ENCODE measurements around the gene MGLL.

- TF ChIP-seq CTCF (IDR thresholded peaks at IDR 0.05; ENCODE audit: low read depth, low read length, missing input control) = no peak
- no peak for TF ChIP-seq RXRA (IDR thresholded peaks at IDR 0.05)
- TF ChIP-seq TAF1 (conservative IDR thresholded peaks at IDR 0.05) = no peak
- no peak for TF ChIP-seq ZBTB33 (IDR thresholded peaks at IDR 0.05)
Measured at GRCh38 chr3:127790882-127791183, 31.5 kb downstream of the MGLL start.
